H9 (cell line): Measurements from ENCODE around the gene MRPL20. TPM values are rescaled to one million over a fixed set of nuclear protein-coding genes. Genes with fewer than 3 reads are reported as not detected.

ENCODE experiments used
- DNase-seq: peaks from one replicate; pipeline ENCODE4 v3.0.0-alpha.2; 2017
- H2AFZ ChIP-seq: one replicate; pipeline ENCODE4 v1.6.1; 2013; ENCODE audit warnings: mild to moderate bottlenecking, low read length, control low read depth, moderate library complexity
- H2AK5ac ChIP-seq: 2 replicates; pipeline ENCODE4 v1.6.1; 2013; ENCODE audit warnings: low read length, control low read depth, mixed read lengths; ENCODE audit not compliant: insufficient read length
- H2BK120ac ChIP-seq: one replicate; pipeline ENCODE4 v1.6.1; 2013; ENCODE audit warnings: low read depth, mild to moderate bottlenecking, low read length, control low read depth, inconsistent platforms; ENCODE audit not compliant: poor library complexity, severe bottlenecking
- H2BK12ac ChIP-seq: 2 replicates; pipeline ENCODE4 v1.6.1; 2013; ENCODE audit warnings: low read length, control low read depth, mixed read lengths, low read depth; ENCODE audit not compliant: insufficient read length
- H2BK15ac ChIP-seq: 2 replicates; pipeline ENCODE4 v1.6.1; 2013; ENCODE audit warnings: low read depth, low read length, control low read depth
- H2BK20ac ChIP-seq: one replicate; pipeline ENCODE4 v1.6.1; 2013; ENCODE audit warnings: low read depth, mild to moderate bottlenecking, low read length, control low read depth, inconsistent platforms; ENCODE audit not compliant: poor library complexity, severe bottlenecking
- H2BK5ac ChIP-seq: 2 replicates; pipeline ENCODE4 v1.6.1; 2013; ENCODE audit warnings: low read length, control low read depth, mixed read lengths; ENCODE audit not compliant: insufficient read length
- H3K14ac ChIP-seq: 2 replicates; pipeline ENCODE4 v1.6.1; 2013; ENCODE audit warnings: low read length, control low read depth; ENCODE audit not compliant: insufficient read depth
- H3K18ac ChIP-seq: 2 replicates; pipeline ENCODE4 v1.6.1; 2013; ENCODE audit warnings: low read depth, mild to moderate bottlenecking, mixed read lengths, low read length, control low read depth; ENCODE audit not compliant: insufficient read length
- H3K23ac ChIP-seq: 2 replicates; pipeline ENCODE4 v1.6.1; 2013; ENCODE audit warnings: low read length, control low read depth, mixed read lengths, low read depth; ENCODE audit not compliant: insufficient read length
- H3K23me2 ChIP-seq: 2 replicates; pipeline ENCODE4 v1.6.1; 2013; ENCODE audit warnings: low read depth, mild to moderate bottlenecking, mixed read lengths, low read length, control low read depth; ENCODE audit not compliant: insufficient read length, poor library complexity, severe bottlenecking
- H3K27ac ChIP-seq: 2 replicates; pipeline ENCODE4 v1.5.1; 2013; ENCODE audit warnings: low read length, control low read depth, mixed read lengths, low read depth; ENCODE audit not compliant: insufficient read length
- H3K27me3 ChIP-seq: 2 replicates; pipeline ENCODE4 v1.6.1; 2013; ENCODE audit warnings: low read length, control low read depth, inconsistent platforms; ENCODE audit not compliant: insufficient read depth
- H3K4ac ChIP-seq: 2 replicates; pipeline ENCODE4 v1.6.1; 2013; ENCODE audit warnings: low read depth, mild to moderate bottlenecking, control low read depth, inconsistent platforms, low read length, moderate library complexity
- H3K4me1 ChIP-seq: 2 replicates; pipeline ENCODE4 v1.6.1; 2013; ENCODE audit warnings: low read length, control low read depth, inconsistent platforms; ENCODE audit not compliant: insufficient read depth
- H3K4me2 ChIP-seq: 2 replicates; pipeline ENCODE4 v1.6.1; 2013; ENCODE audit warnings: low read length, control low read depth, mixed read lengths; ENCODE audit not compliant: insufficient read length, insufficient read depth
- H3K56ac ChIP-seq: 2 replicates; pipeline ENCODE4 v1.6.1; 2013; ENCODE audit warnings: low read depth, mild to moderate bottlenecking, mixed read lengths, low read length, control low read depth; ENCODE audit not compliant: insufficient read length
- H3K79me1 ChIP-seq: 2 replicates; pipeline ENCODE4 v1.6.1; 2013; ENCODE audit warnings: low read depth, mild to moderate bottlenecking, moderate library complexity, low read length, control low read depth, inconsistent platforms; ENCODE audit not compliant: insufficient read depth, poor library complexity, severe bottlenecking
- H3K79me2 ChIP-seq: 2 replicates; pipeline ENCODE4 v1.6.1; 2013; ENCODE audit warnings: low read length, control low read depth, inconsistent platforms; ENCODE audit not compliant: insufficient read depth
- H3K9ac ChIP-seq: 2 replicates; pipeline ENCODE4 v1.6.1; 2013; ENCODE audit warnings: low read length, control low read depth, mixed read lengths; ENCODE audit not compliant: insufficient read length; ENCODE audit errors: extremely low read depth
- H3K9me3 ChIP-seq: one replicate; pipeline ENCODE4 v1.6.1; 2013; ENCODE audit warnings: low read depth, low read length, inconsistent platforms; ENCODE audit not compliant: control insufficient read depth
- H3T11ph ChIP-seq: one replicate; pipeline ENCODE4 v1.6.1; 2013; ENCODE audit warnings: mild to moderate bottlenecking, low read length, control low read depth, inconsistent platforms
- H4K20me1 ChIP-seq: one replicate; pipeline ENCODE4 v1.6.1; 2013; ENCODE audit not compliant: control insufficient read depth, insufficient read length, insufficient read depth
- H4K5ac ChIP-seq: 2 replicates; pipeline ENCODE4 v1.6.1; 2013; ENCODE audit warnings: low read depth, mild to moderate bottlenecking, mixed read lengths, low read length, control low read depth; ENCODE audit not compliant: insufficient read length
- H4K8ac ChIP-seq: replicated peaks from 2 replicates; pipeline ENCODE4 v1.6.1; 2013; ENCODE audit warnings: low read length, control low read depth, mixed read lengths, low read depth; ENCODE audit not compliant: insufficient read length
- H4K91ac ChIP-seq: 2 replicates; pipeline ENCODE4 v1.6.1; 2013; ENCODE audit warnings: low read depth, mild to moderate bottlenecking, moderate library complexity, mixed read lengths, low read length, control low read depth; ENCODE audit not compliant: insufficient read length
- H3K27ac Mint-ChIP-seq, 3 experiments: 2 replicates in 2 of 3; 3 replicates in 1 of 3; pipeline ENCODE4 v1.8.0; 2020 to 2021; ENCODE audit warnings: mixed read lengths in 3 of 3, mild to moderate bottlenecking in 1 of 3, moderate library complexity in 1 of 3
- H3K27me3 Mint-ChIP-seq: 2 replicates; pipeline ENCODE4 v1.8.0; 2021; ENCODE audit warnings: low read depth, mild to moderate bottlenecking, moderate library complexity, mixed read lengths
- H3K36me3 Mint-ChIP-seq, 3 experiments: 2 replicates in 2 of 3; 3 replicates in 1 of 3; pipeline ENCODE4 v1.8.0; 2020 to 2021; ENCODE audit warnings: low read depth in 3 of 3, mixed read lengths in 3 of 3; ENCODE audit not compliant: insufficient read depth in 1 of 3
- H3K4me1 Mint-ChIP-seq, 2 experiments: 2 replicates each; pipeline ENCODE4 v1.8.0; 2020; ENCODE audit warnings: mixed read lengths in 2 of 2
- H3K4me3 Mint-ChIP-seq, 2 experiments: 2 replicates in 1 of 2; 3 replicates in 1 of 2; pipeline ENCODE4 v1.8.0; 2020 to 2021; ENCODE audit warnings: mild to moderate bottlenecking in 2 of 2, mixed read lengths in 2 of 2, moderate library complexity in 1 of 2
- H3K9me3 Mint-ChIP-seq, 2 experiments: 2 replicates in 1 of 2; 3 replicates in 1 of 2; pipeline ENCODE4 v1.8.0; 2020; ENCODE audit warnings: mild to moderate bottlenecking in 2 of 2, mixed read lengths in 2 of 2, moderate library complexity in 1 of 2
- WGBS: extraction: QIAGEN DNeasy Blood & Tissue Kit; methylation state at CpG from one replicate; pipeline ENCODE4 v1.1.7; 2013; ENCODE audit warnings: missing lambda C conversion rate, low lambda C conversion rate, mixed read lengths; ENCODE audit not compliant: insufficient read length; ENCODE audit errors: extremely low coverage; 5-methylcytosine and 5-hydroxymethylcytosine counted together
- total RNA-seq: library from RNA; stranded (reverse); gene quantifications from 2 replicates; pipeline ENCODE4 v1.2.1, GENCODE V29; 2021
- TF ChIP-seq, protein P1 (sequence below): fragments of 200-600 bp; sonication (generic); conservative IDR thresholded peaks from 3 replicates; pipeline ENCODE4 v1.8.0; 2021; ENCODE audit warnings: antibody characterized with exemption, mild to moderate bottlenecking

MRPL20 gene
- total RNA-seq, 1 experiment from 2014 or later = 162 TPM

DNA sequence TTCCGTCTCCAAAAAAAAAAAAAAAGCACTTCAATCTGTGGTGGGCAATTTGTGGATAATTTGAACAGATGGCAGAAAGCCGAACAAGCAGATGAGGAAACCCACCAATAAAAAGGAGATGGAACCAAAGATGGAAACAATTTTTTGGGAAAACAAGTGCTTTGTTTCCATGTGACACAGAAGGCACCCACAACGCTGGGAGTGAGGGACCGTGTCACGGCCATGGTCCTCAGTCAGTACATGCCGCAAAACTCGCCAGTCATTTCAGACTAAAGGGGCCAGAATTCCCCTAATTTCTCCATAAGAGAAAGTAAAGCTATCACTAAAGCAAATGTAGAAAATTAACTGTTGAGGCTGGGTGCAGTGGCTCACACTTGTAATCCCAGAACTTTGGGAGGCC lies 13.0 kb downstream of the MRPL20 start:
- Histone ChIP-seq H2AFZ (no peak overlapping the region), H3K4me1 (no peaks in the 10 kb centered on the region), H3K18ac (no peak overlapping the region), H3K14ac (no peak overlapping the region), H2BK120ac (no peak overlapping the region), H3K56ac (no peak overlapping the region), H4K20me1 (no peaks in the 10 kb centered on the region), H3K27ac (no peak overlapping the region), H4K91ac (no peak overlapping the region), H3K9ac (no peak overlapping the region), H3K9me3 (no peaks in the 10 kb centered on the region), H3K23ac (no peak overlapping the region), H3K79me2 (peaks cover 8% of the 10 kb centered on the region; the same call in 1 of the 2 replicates), H4K8ac (no peak overlapping the region), H2BK15ac (no peak overlapping the region), H2BK20ac (no peak overlapping the region), H2BK5ac (no peak overlapping the region), H3K4ac (no peak overlapping the region), H2AK5ac (no peak overlapping the region), H2BK12ac (no peak overlapping the region), H4K5ac (no peak overlapping the region), H3K27me3 (no peaks in the 10 kb centered on the region), H3K4me2 (no peak overlapping the region), H3T11ph (no peak overlapping the region), H3K23me2 (peaks cover 5% of the 10 kb centered on the region), H3K79me1 (peaks cover 12% of the 10 kb centered on the region)
- TF ChIP-seq, protein P1, sequence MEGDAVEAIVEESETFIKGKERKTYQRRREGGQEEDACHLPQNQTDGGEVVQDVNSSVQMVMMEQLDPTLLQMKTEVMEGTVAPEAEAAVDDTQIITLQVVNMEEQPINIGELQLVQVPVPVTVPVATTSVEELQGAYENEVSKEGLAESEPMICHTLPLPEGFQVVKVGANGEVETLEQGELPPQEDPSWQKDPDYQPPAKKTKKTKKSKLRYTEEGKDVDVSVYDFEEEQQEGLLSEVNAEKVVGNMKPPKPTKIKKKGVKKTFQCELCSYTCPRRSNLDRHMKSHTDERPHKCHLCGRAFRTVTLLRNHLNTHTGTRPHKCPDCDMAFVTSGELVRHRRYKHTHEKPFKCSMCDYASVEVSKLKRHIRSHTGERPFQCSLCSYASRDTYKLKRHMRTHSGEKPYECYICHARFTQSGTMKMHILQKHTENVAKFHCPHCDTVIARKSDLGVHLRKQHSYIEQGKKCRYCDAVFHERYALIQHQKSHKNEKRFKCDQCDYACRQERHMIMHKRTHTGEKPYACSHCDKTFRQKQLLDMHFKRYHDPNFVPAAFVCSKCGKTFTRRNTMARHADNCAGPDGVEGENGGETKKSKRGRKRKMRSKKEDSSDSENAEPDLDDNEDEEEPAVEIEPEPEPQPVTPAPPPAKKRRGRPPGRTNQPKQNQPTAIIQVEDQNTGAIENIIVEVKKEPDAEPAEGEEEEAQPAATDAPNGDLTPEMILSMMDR = no peak
- no peak for DNase-seq
- peaks cover 70 to 91% (median 83%) of the 10 kb centered on the region in 3 experiments for H3K36me3 Mint-ChIP-seq
- H3K27ac Mint-ChIP-seq = no peak overlapping the region
- H3K9me3 Mint-ChIP-seq = peaks cover 0 to 2% of the 10 kb centered on the region in 2 experiments; a peak in 1 of 5 replicates
- no CpG with 5 or more reads among the region's 7 CpGs for WGBS
- H3K27me3 Mint-ChIP-seq = no peaks in the 10 kb centered on the region
- no peak overlapping the region for H3K4me3 Mint-ChIP-seq
- peaks cover 3 to 5% of the 10 kb centered on the region in 2 experiments; a peak in 3 of 4 replicates for H3K4me1 Mint-ChIP-seq
